B cell (primary cell): ENCODE measurements around the gene NDUFA13. TPM values are rescaled to one million over a fixed set of nuclear protein-coding genes. Genes with fewer than 3 reads are reported as not detected.

ENCODE experiments used
- ATAC-seq: fragments of 200-7000 bp; cut with Tn5 transposase; one replicate; pipeline ENCODE4 v1.10.0; 2021; ENCODE audit warnings: low read depth, mild to moderate bottlenecking, moderate number of reproducible peaks, moderate library complexity
- CTCF ChIA-PET: fragments of 350-600 bp; sonication (Branson Sonifier 250); formaldehyde crosslinking; loops from one replicate; lab custom pipeline; 2021; ENCODE audit warnings: antibody characterized with exemption, inconsistent platforms; lab: Charles Lee
- POLR2A ChIA-PET: fragments of 350-600 bp; sonication (Branson Sonifier 250); formaldehyde crosslinking; loops from one replicate; lab custom pipeline; 2021; ENCODE audit warnings: antibody characterized with exemption; lab: Charles Lee
- DNase-seq: peaks from one replicate; pipeline ENCODE4 v3.0.0; 2013
- H2AFZ ChIP-seq: 2 replicates; pipeline ENCODE4 v1.6.1; 2012; ENCODE audit warnings: mild to moderate bottlenecking, low read depth, low read length; ENCODE audit not compliant: insufficient read depth, poor library complexity, severe bottlenecking
- H3K27ac ChIP-seq, 2 donors: 1 replicate in 1 of 2; 2 replicates in 1 of 2; pipeline ENCODE4 v1.5.1; 2012 to 2013; ENCODE audit warnings: low read length in 2 of 2, mild to moderate bottlenecking in 2 of 2, moderate library complexity in 1 of 2
- H3K27me3 ChIP-seq, 4 experiments: fragments of 200-600 bp in 1 of 4; sonication (generic) in 1 of 4; replicated peaks in 1 of 4; 1 replicate in 2 of 4; 2 replicates in 2 of 4; pipeline versions ENCODE4 v1.6.1 to v1.7.0; 2013 to 2016; ENCODE audit warnings: low read length in 3 of 4, mild to moderate bottlenecking in 2 of 4, mixed read lengths in 1 of 4, moderate library complexity in 1 of 4; ENCODE audit not compliant: insufficient read depth in 4 of 4, control insufficient read depth in 3 of 4; ENCODE audit errors: control extremely low read depth in 1 of 4
- H3K36me3 ChIP-seq, 2 experiments: replicated peaks in 1 of 2; 1 replicate in 1 of 2; 2 replicates in 1 of 2; pipeline versions ENCODE4 v1.6.1 to v1.7.1; 2013; ENCODE audit warnings: low read length in 1 of 2; ENCODE audit not compliant: insufficient read depth in 2 of 2, control insufficient read depth in 1 of 2; ENCODE audit errors: control extremely low read depth in 1 of 2, extremely low read depth in 1 of 2
- H3K4me1 ChIP-seq, 2 donors: fragments of 200-600 bp in 1 of 2; sonication (generic) in 1 of 2; 1 replicate in 1 of 2; 2 replicates in 1 of 2; pipeline versions ENCODE4 v1.5.1 to v1.6.1; 2013 to 2017; ENCODE audit warnings: low read length in 2 of 2; ENCODE audit not compliant: control insufficient read depth in 2 of 2, insufficient read depth in 2 of 2
- H3K4me2 ChIP-seq: replicated peaks from 2 replicates; pipeline ENCODE3; 2012; ENCODE audit warnings: mild to moderate bottlenecking, low read depth, low read length; ENCODE audit not compliant: poor library complexity, severe bottlenecking
- H3K4me3 ChIP-seq, 5 experiments: fragments of 200-600 bp in 1 of 5; sonication (generic) in 1 of 5; 1 replicate in 3 of 5; 2 replicates in 2 of 5; pipeline versions ENCODE4 v1.5.1 to v1.7.0; 2011 to 2016; ENCODE audit warnings: low read length in 4 of 5, mild to moderate bottlenecking in 4 of 5, low read depth in 2 of 5, control low read depth in 1 of 5, moderate library complexity in 1 of 5; ENCODE audit not compliant: insufficient read depth in 1 of 5; ENCODE audit errors: control extremely low read depth in 1 of 5, extremely low read depth in 1 of 5
- H3K79me2 ChIP-seq: fragments of 200-600 bp; sonication (generic); one replicate; pipeline ENCODE4 v1.6.0; 2016; ENCODE audit warnings: low read length; ENCODE audit not compliant: control insufficient read depth, insufficient read depth
- H3K9ac ChIP-seq: fragments of 200-600 bp; sonication (generic); 2 replicates; pipeline ENCODE4 v1.6.1; 2017; ENCODE audit warnings: mild to moderate bottlenecking, low read length, moderate library complexity
- H3K9me3 ChIP-seq, 3 donors: one replicate each; pipeline versions ENCODE4 v1.6.1 to v1.7.1; 2013; ENCODE audit warnings: low read length in 2 of 3; ENCODE audit not compliant: control insufficient read depth in 2 of 3, insufficient read depth in 1 of 3; ENCODE audit errors: control extremely low read depth in 1 of 3
- H4K20me1 ChIP-seq: 2 replicates; pipeline ENCODE4 v1.6.0; 2012; ENCODE audit warnings: mild to moderate bottlenecking, low read length; ENCODE audit not compliant: insufficient read depth, control insufficient read depth, poor library complexity, severe bottlenecking
- H3K27ac Mint-ChIP-seq: one replicate; pipeline ENCODE4 v1.8.0; 2021; ENCODE audit warnings: mixed read lengths
- H3K27me3 Mint-ChIP-seq: one replicate; pipeline ENCODE4 v1.8.0; 2021; ENCODE audit warnings: mixed read lengths
- H3K4me1 Mint-ChIP-seq: one replicate; pipeline ENCODE4 v1.8.0; 2021; ENCODE audit warnings: mixed read lengths
- H3K4me3 Mint-ChIP-seq: one replicate; pipeline ENCODE4 v1.8.0; 2021; ENCODE audit warnings: mixed read lengths
- H3K9me3 Mint-ChIP-seq: one replicate; pipeline ENCODE4 v1.8.0; 2022; ENCODE audit warnings: mixed read lengths; ENCODE audit not compliant: insufficient read depth
- EZH2 ChIP-seq: IDR thresholded peaks from 2 replicates; pipeline ENCODE4 v1.6.1; 2012; ENCODE audit warnings: borderline replicate concordance, low read depth, mild to moderate bottlenecking, moderate library complexity, low read length; ENCODE audit not compliant: insufficient read depth, poor library complexity, severe bottlenecking
- WGBS: methylation state at CpG from one replicate; pipeline ENCODE4 v1.1.5; 2013; ENCODE audit warnings: missing lambda C conversion rate; ENCODE audit not compliant: insufficient coverage; 5-methylcytosine and 5-hydroxymethylcytosine counted together
- intact Hi-C: fragments of 100-400 bp; cut with micrococcal nuclease; formaldehyde crosslinking; loops from one replicate; pipeline ENCODE4 v1.10.0; 2022
- polyA plus RNA-seq: library from polyadenylated mRNA; depleted of rRNA; stranded (reverse); fragments of >200 nt; gene quantifications from 2 replicates; pipeline ENCODE4 v1.2.3, GENCODE V29; 2012
- total RNA-seq, 2 donors: library from RNA; stranded (reverse); fragments of 120-200 nt in 1 of 2; gene quantifications; 1 replicate in 1 of 2; 2 replicates in 1 of 2; pipeline versions ENCODE4 v1.2.3 to v1.2.4, GENCODE V29; 2013 to 2022
- TF ChIP-seq, protein P1 (sequence below): fragments of 200-600 bp; IDR thresholded peaks from one replicate; pipeline ENCODE4 v1.8.0; 2022; ENCODE audit warnings: antibody characterized with exemption, mild to moderate bottlenecking

The NDUFA13 gene
- total and polyA plus RNA-seq, 2 donors (not counting 1 experiment from before 2014, with no cell fraction given) = 188 to 195 TPM

DNA sequence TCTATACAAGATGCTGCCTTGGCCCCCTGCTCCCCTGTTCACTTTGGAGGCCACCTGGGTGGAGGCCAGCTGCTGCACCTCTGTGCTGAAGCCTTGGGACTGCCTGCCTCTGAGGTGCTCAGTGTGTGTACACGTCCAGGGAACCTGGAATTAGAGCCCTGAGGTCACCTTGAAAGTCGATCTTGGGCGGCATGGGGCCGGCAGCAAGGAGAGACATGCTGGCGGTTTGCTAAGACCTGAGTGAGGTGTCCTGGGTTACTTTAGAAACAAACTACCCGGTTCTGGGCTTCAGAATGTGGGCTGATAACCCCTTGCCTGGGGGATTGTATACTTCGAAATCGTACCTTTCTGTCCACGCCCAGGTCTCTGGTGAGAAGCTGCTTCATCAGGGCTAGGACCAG lies 26.2 kb upstream of the NDUFA13 start:
- CTCF ChIA-PET = interaction anchor here (0.5 to 9.6 kb wide), 26 partner anchors 8 to 437 kb away, joined by 3 to 301 read pairs (median 5); partner anchors contain the start of genes GATAD2A and MEF2B
- peaks cover 0 to 37% of the 10 kb centered on the region in 2 experiments for H3K36me3 ChIP-seq
- no peaks in the 10 kb centered on the region for H3K9me3 Mint-ChIP-seq
- POLR2A ChIA-PET = interaction anchor here (0.6 to 3.0 kb wide), 6 partner anchors 20 to 125 kb away, joined by 3 to 13 read pairs (median 6); partner anchors contain the start of gene GATAD2A
- H3K9me3 ChIP-seq = no peaks in the 10 kb centered on the region
- H4K20me1 ChIP-seq = peaks cover 7% of the 10 kb centered on the region
- peaks cover 35 to 50% of the 10 kb centered on the region in 2 donors for H3K4me1 ChIP-seq
- H3K4me3 ChIP-seq = peak overlapping the region in 1 of 5 experiments; percentile 32
- H3K4me1 Mint-ChIP-seq = peaks cover 54% of the 10 kb centered on the region
- no peaks in the 10 kb centered on the region for H3K27me3 ChIP-seq
- TF ChIP-seq, protein P1, sequence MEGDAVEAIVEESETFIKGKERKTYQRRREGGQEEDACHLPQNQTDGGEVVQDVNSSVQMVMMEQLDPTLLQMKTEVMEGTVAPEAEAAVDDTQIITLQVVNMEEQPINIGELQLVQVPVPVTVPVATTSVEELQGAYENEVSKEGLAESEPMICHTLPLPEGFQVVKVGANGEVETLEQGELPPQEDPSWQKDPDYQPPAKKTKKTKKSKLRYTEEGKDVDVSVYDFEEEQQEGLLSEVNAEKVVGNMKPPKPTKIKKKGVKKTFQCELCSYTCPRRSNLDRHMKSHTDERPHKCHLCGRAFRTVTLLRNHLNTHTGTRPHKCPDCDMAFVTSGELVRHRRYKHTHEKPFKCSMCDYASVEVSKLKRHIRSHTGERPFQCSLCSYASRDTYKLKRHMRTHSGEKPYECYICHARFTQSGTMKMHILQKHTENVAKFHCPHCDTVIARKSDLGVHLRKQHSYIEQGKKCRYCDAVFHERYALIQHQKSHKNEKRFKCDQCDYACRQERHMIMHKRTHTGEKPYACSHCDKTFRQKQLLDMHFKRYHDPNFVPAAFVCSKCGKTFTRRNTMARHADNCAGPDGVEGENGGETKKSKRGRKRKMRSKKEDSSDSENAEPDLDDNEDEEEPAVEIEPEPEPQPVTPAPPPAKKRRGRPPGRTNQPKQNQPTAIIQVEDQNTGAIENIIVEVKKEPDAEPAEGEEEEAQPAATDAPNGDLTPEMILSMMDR = no peak
- no peak for TF ChIP-seq EZH2
- H3K4me3 Mint-ChIP-seq = peak overlapping the region; percentile 73
- no peaks in the 10 kb centered on the region for H3K27me3 Mint-ChIP-seq
- no peak for DNase-seq
- 87% methylated on average over 9 of the region's 9 CpGs for WGBS
- peak overlapping the region; percentile 1 for H2AFZ ChIP-seq
- peak overlapping the region; percentile 98 for H3K27ac Mint-ChIP-seq
- H3K27ac ChIP-seq = peak overlapping the region; percentile 79 to 81
- peaks cover 74% of the 10 kb centered on the region for H3K79me2 ChIP-seq
- H3K9ac ChIP-seq = no peak overlapping the region
- intact Hi-C loops = loop anchor here (1.0 to 5.0 kb wide), 4 partner anchors 48 to 170 kb away; partner anchors contain the start of genes GATAD2A, MAU2 and SUGP1
- H3K4me2 ChIP-seq = peak overlapping the region; percentile 64
- ATAC-seq = no peak
